Stomach (tissue), 9 donors: ENCODE measurements around the gene WNT11. TPM values are rescaled to one million over a fixed set of nuclear protein-coding genes. Genes with fewer than 3 reads are reported as not detected.
A peak's percentile ranks its signal among the peaks of the same experiment; 100 is the strongest.

Experiments used
- DNase-seq, 2 donors: peaks; one replicate each; pipeline versions ENCODE4 v3.0.0 to v3.0.0-alpha.2; 2013 to 2019
- H3K27ac ChIP-seq, 5 donors: fragments of 200-600 bp in 4 of 5; sonication (generic) in 4 of 5; one replicate each; pipeline ENCODE4 v1.5.1; 2013 to 2019; ENCODE audit warnings: mild to moderate bottlenecking in 1 of 5, moderate library complexity in 1 of 5
- H3K27me3 ChIP-seq, 3 donors: fragments of 200-600 bp; sonication (generic); one replicate each; pipeline ENCODE4 v1.5.1; 2017 to 2019; ENCODE audit warnings: mixed run types in 1 of 3
- H3K36me3 ChIP-seq, 4 donors: fragments of 200-600 bp; sonication (generic); 1 replicate in 3 of 4; 2 replicates in 1 of 4; pipeline ENCODE4 v1.5.1; 2016 to 2019
- H3K4me1 ChIP-seq, 4 donors: fragments of 200-600 bp; sonication (generic); one replicate each; pipeline ENCODE4 v1.5.1; 2016 to 2019
- H3K4me3 ChIP-seq, 4 donors: fragments of 200-600 bp; sonication (generic) in 3 of 4; one replicate each; pipeline ENCODE4 v1.5.1; 2016 to 2019; ENCODE audit warnings: mild to moderate bottlenecking in 1 of 4
- H3K9me3 ChIP-seq, 4 donors: fragments of 200-600 bp; sonication (generic); one replicate each; pipeline ENCODE4 v1.5.1; 2016 to 2019
- CTCF ChIP-seq, 7 experiments: fragments of 450-650 bp in 4 of 7; fragments of 200-600 bp in 3 of 7; sonication (generic) in 3 of 7; IDR thresholded peaks; one replicate each; pipeline ENCODE4 v1.5.1; 2016 to 2019; ENCODE audit warnings: antibody characterized with exemption in 7 of 7, control low read depth in 2 of 7, mild to moderate bottlenecking in 1 of 7
- EP300 ChIP-seq: sonication (generic); formaldehyde crosslinking; IDR thresholded peaks from one replicate; pipeline ENCODE4 v1.6.1; 2017; ENCODE audit warnings: antibody characterized with exemption
- POLR2A ChIP-seq, 4 donors: fragments of 450-650 bp; IDR thresholded peaks; one replicate each; pipeline ENCODE4 v1.6.1; 2016; ENCODE audit warnings: antibody characterized with exemption in 4 of 4, control low read depth in 2 of 4, mild to moderate bottlenecking in 1 of 4, moderate library complexity in 1 of 4
- POLR2AphosphoS5 ChIP-seq, 3 donors: sonication (generic); formaldehyde crosslinking; IDR thresholded peaks; one replicate each; pipeline ENCODE4 v1.6.1; 2016; ENCODE audit warnings: antibody characterized with exemption in 3 of 3
- WGBS, 5 donors: extraction: QIAGEN DNeasy Blood & Tissue Kit in 3 of 5; methylation state at CpG; one replicate each; pipeline versions ENCODE4 v1.1.5 to v1.1.7; 2013 to 2018; 5-methylcytosine and 5-hydroxymethylcytosine counted together
- intact Hi-C: fragments of 100-400 bp; cut with DNase I; formaldehyde crosslinking; loops from one replicate; pipeline ENCODE4 v1.15.1; 2023; ENCODE audit warnings: low total_unique reads
- polyA plus RNA-seq, 3 donors: library from polyadenylated mRNA; stranded (reverse); fragments of 200-250 nt; gene quantifications; one replicate each; pipeline ENCODE4 v1.2.3, GENCODE V29; 2013
- total RNA-seq, 5 donors: library from RNA; depleted of rRNA; stranded (reverse); fragments of >200 nt; gene quantifications; one replicate each; pipeline versions ENCODE4 v1.1.0 to v1.2.3, GENCODE V29; 2014 to 2016
- donor health status: healthy with polysubstance abuse.
- donor health status: Bipolar disorder and iron deficiency.
- donor health status: healthy.

WNT11 gene
- total and polyA plus RNA-seq, 8 donors, result 0.12 to 96.7 (median 1.3) TPM; not detected in 2

- Histone ChIP-seq H3K4me3 (no peak overlapping the region), H3K27ac (no peak overlapping the region), H3K4me1 (peaks cover 11 to 18% (median 17%) of the 10 kb centered on the region in 4 donors), H3K36me3 (no peaks in the 10 kb centered on the region), H3K9me3 (no peaks in the 10 kb centered on the region), H3K27me3 (no peaks in the 10 kb centered on the region)
- TF ChIP-seq POLR2AphosphoS5 (IDR thresholded peaks at IDR 0.05) (no peak), EP300 (no peak), POLR2A (IDR thresholded peaks at IDR 0.05) (no peak), CTCF (IDR thresholded peaks at IDR 0.05) (no peak)
- peak in 1 of 2 donors; percentile 40 for DNase-seq
- WGBS, 5 donors, result 32 to 62% (median 49%) methylated on average over 4 to 7 of the region's 7 CpGs
- intact Hi-C loops, result no loop called here
These were observed 21.7 kb downstream of the WNT11 start for GRCh38 chr11:76184551-76184993.

GRCh38 chr11:76181371-76181770, 24.9 kb downstream of the WNT11 start:
- peaks cover 3 to 11% (median 10%) of the 10 kb centered on the region in 4 donors for H3K4me1 ChIP-seq
- H3K27ac ChIP-seq, result no peak overlapping the region
- H3K27me3 ChIP-seq, result no peaks in the 10 kb centered on the region
- no peaks in the 10 kb centered on the region for H3K9me3 ChIP-seq
- H3K36me3 ChIP-seq, result no peaks in the 10 kb centered on the region
- H3K4me3 ChIP-seq, result no peak overlapping the region
- WGBS, 5 donors, result 86 to 89% (median 89%) methylated on average over 14 to 15 of the region's 15 CpGs
- no peak for TF ChIP-seq POLR2A (IDR thresholded peaks at IDR 0.05)
- TF ChIP-seq CTCF (IDR thresholded peaks at IDR 0.05), result no peak
- TF ChIP-seq EP300, result no peak
- no peak for TF ChIP-seq POLR2AphosphoS5 (IDR thresholded peaks at IDR 0.05)
- no peak for DNase-seq
- intact Hi-C loops, result no loop called here

GRCh38 chr11:76179147-76179546, 27.2 kb downstream of the WNT11 start:
- intact Hi-C loops, result no loop called here
- no peaks in the 10 kb centered on the region for H3K9me3 ChIP-seq
- no peaks in the 10 kb centered on the region for H3K4me1 ChIP-seq
- H3K36me3 ChIP-seq, result no peaks in the 10 kb centered on the region
- DNase-seq, result no peak
- WGBS, 5 donors, result 80 to 90% (median 82%) methylated on average over 5 to 13 of the region's 13 CpGs
- no peak overlapping the region for H3K4me3 ChIP-seq
- H3K27me3 ChIP-seq, result no peaks in the 10 kb centered on the region
- TF ChIP-seq EP300 (no peak), POLR2A (IDR thresholded peaks at IDR 0.05) (no peak), CTCF (IDR thresholded peaks at IDR 0.05) (no peak), POLR2AphosphoS5 (IDR thresholded peaks at IDR 0.05) (no peak)
- H3K27ac ChIP-seq, result no peak overlapping the region

GRCh38 chr11:76177250-76177686, 29.0 kb downstream of the WNT11 start:
- intact Hi-C loops, result no loop called here
- H3K9me3 ChIP-seq, result no peaks in the 10 kb centered on the region
- H3K4me1 ChIP-seq, result no peaks in the 10 kb centered on the region
- 86 to 100% (median 90%) methylated on average over 2 to 6 of the region's 6 CpGs for WGBS, 5 donors
- H3K27ac ChIP-seq, result no peak overlapping the region
- no peak for DNase-seq
- H3K4me3 ChIP-seq, result no peak overlapping the region
- H3K36me3 ChIP-seq, result no peaks in the 10 kb centered on the region
- TF ChIP-seq CTCF (IDR thresholded peaks at IDR 0.05) (no peak), POLR2AphosphoS5 (IDR thresholded peaks at IDR 0.05) (no peak), POLR2A (IDR thresholded peaks at IDR 0.05) (no peak), EP300 (no peak)
- no peaks in the 10 kb centered on the region for H3K27me3 ChIP-seq
